Epithelial cell of umbilical artery (primary cell): ENCODE results near the gene PUM2. TPM values are rescaled to one million over a fixed set of nuclear protein-coding genes. Genes with fewer than 3 reads are reported as not detected.

ENCODE experiments used
- total RNA-seq: library from RNA; depleted of rRNA; stranded (reverse); fragments of >200 nt; gene quantifications from 2 replicates; pipeline ENCODE4 v1.2.3, GENCODE V29; 2014

PUM2 gene, protein sequence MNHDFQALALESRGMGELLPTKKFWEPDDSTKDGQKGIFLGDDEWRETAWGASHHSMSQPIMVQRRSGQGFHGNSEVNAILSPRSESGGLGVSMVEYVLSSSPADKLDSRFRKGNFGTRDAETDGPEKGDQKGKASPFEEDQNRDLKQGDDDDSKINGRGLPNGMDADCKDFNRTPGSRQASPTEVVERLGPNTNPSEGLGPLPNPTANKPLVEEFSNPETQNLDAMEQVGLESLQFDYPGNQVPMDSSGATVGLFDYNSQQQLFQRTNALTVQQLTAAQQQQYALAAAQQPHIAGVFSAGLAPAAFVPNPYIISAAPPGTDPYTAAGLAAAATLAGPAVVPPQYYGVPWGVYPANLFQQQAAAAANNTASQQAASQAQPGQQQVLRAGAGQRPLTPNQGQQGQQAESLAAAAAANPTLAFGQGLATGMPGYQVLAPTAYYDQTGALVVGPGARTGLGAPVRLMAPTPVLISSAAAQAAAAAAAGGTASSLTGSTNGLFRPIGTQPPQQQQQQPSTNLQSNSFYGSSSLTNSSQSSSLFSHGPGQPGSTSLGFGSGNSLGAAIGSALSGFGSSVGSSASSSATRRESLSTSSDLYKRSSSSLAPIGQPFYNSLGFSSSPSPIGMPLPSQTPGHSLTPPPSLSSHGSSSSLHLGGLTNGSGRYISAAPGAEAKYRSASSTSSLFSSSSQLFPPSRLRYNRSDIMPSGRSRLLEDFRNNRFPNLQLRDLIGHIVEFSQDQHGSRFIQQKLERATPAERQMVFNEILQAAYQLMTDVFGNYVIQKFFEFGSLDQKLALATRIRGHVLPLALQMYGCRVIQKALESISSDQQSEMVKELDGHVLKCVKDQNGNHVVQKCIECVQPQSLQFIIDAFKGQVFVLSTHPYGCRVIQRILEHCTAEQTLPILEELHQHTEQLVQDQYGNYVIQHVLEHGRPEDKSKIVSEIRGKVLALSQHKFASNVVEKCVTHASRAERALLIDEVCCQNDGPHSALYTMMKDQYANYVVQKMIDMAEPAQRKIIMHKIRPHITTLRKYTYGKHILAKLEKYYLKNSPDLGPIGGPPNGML
- 29.6 and 42.4 TPM in 2 replicates for total RNA-seq

DNA sequence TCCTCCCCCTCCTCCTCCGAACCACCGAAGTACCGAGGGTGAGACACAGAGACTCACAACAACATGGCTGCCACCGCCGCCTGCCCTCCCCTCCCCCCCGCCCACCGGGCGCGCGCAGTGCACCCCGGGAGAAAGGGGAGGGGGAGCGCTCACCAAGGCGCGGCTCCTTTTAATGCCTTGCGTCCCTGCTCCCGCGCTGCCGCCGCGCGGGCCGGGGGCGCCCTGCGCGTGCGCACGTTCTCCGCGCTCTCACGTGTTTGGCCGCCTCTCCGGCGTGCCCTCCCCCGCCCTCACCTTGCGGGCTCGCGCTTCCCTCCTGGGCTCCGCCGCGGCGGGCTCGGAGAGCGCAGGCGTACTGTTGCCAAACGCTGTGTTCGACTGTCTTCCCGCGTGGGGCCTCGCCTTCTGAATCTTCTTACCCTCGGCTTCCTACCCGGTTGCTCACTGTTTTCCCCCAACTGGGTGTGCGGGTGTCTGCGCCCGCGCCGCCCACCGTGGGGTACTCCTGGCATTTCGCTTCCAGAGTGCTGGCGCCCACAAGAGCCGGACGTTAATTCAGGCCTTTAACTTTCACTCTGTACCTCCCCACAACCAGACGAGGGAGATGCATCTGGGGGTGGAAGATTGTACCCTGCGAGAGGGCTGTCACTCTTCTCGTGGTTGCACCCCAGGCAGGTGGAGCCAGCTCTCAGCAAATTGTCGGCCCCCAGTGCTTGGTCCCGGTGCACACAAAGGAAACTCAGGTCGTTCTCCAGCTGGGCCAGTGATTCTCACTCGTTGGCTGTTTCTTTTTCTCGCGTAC lies at the start of gene PUM2:
Gene PUM2, minus strand, starts transcription at position 92 of the 802 bp plus-strand sequence. CDS start 23,484 bp downstream, outside the sequence.

DNA sequence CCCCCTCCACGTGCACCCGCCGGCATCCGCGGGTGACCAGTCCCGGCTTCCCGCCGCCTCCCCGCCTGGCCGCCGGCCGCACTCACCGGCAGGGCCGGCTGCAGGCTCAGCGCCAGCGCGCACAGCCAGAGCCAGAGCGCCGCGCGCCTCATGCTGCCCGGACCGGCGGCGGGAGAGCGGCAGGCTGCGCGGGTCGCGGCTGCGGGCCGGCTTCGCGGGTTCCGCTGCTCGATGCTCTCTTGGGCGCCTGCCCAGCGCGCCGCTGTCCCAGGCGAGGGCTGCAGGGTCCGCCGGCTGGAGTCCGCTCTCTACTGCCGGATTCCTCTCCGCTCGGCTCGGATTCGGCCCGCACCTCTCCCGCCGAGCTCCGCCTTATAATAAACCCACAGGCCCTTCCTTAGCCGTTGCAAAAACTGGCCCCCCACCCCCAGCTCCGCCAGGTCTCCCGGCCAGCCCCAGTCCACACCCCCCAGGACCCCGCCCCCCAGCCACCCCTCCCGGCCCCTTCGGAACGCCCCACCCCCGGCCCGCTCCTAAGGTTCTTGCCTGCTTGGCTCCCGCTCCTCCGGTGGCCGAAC lies 125.8 kb downstream of the PUM2 start, which contains the start of gene SDC1:
Gene SDC1, minus strand, starts transcription at position 415 of the 578 bp plus-strand sequence. Its CDS starts 263 bp downstream, at position 152.

Other genes with a start within 250 kb of the PUM2 start
- 0.97 and 1.1 TPM in 2 replicates for gene SDC1, start 125.7 kb downstream of the PUM2 start, total RNA-seq
- gene RHOB, start 96.2 kb upstream of the PUM2 start, total RNA-seq, result 850 and 995 TPM in 2 replicates